Choroid plexus epithelial cell (primary cell): ENCODE measurements around the gene PTPRF.
A peak's percentile ranks its signal among the peaks of the same experiment; 100 is the strongest.

ENCODE experiments used
- DNase-seq: peaks from one replicate; pipeline ENCODE4 v3.0.0-alpha.2; 2010; ENCODE audit warnings: low read depth
- H3K4me3 ChIP-seq: 2 replicates; pipeline ENCODE4 v1.5.1; 2011; ENCODE audit warnings: low read depth, mild to moderate bottlenecking, control low read depth, low read length, moderate library complexity
- CTCF ChIP-seq: conservative IDR thresholded peaks from 2 replicates; pipeline ENCODE4 v1.5.1; 2011; ENCODE audit warnings: low read depth, mild to moderate bottlenecking, control low read depth, inconsistent platforms, low read length, moderate library complexity

The PTPRF gene

GRCh38 chr1:43558346-43558841 is 27.7 kb downstream of the PTPRF start:
- TF ChIP-seq CTCF = no peak
- H3K4me3 ChIP-seq = no peak overlapping the region
- DNase-seq = peak; percentile 25

GRCh38 chr1:43559714-43560113 is 29.0 kb downstream of the PTPRF start:
- TF ChIP-seq CTCF = no peak
- no peak overlapping the region for H3K4me3 ChIP-seq
- DNase-seq = no peak

GRCh38 chr1:43560286-43560685 is 29.6 kb downstream of the PTPRF start:
- TF ChIP-seq CTCF = no peak
- DNase-seq = no peak
- no peak overlapping the region for H3K4me3 ChIP-seq

- no peak for DNase-seq
- TF ChIP-seq CTCF = no peak
- H3K4me3 ChIP-seq = no peak overlapping the region
Measured at GRCh38 chr1:43563876-43564539, 33.3 kb downstream of the PTPRF start.

- DNase-seq = peak; percentile 25
- H3K4me3 ChIP-seq = no peak overlapping the region
- TF ChIP-seq CTCF = no peak
Measured at GRCh38 chr1:43564551-43565348, 34.1 kb downstream of the PTPRF start.

- H3K4me3 ChIP-seq = peak overlapping the region; percentile 59
- DNase-seq = peak; percentile 48
- no peak for TF ChIP-seq CTCF
Measured at GRCh38 chr1:43565600-43566360, 35.1 kb downstream of the PTPRF start.
